GM21723 (cell line): ENCODE results near the gene SECISBP2.

Source experiments
- ATAC-seq: cut with Tn5 transposase; IDR thresholded peaks from one replicate; pipeline ENCODE4 v1.9.1; 2021; ENCODE audit warnings: mild to moderate bottlenecking, moderate library complexity; ENCODE audit not compliant: unreplicated experiment

The SECISBP2 gene

GRCh38 chr9:89400403-89401116 lies 82.3 kb downstream of the SECISBP2 start:
- peak; percentile 76 for ATAC-seq

GRCh38 chr9:89402695-89403427 lies 84.6 kb downstream of the SECISBP2 start:
- no peak for ATAC-seq

GRCh38 chr9:89404074-89404473 lies 85.8 kb downstream of the SECISBP2 start:
- ATAC-seq: no peak

GRCh38 chr9:89405826-89406225 lies 87.5 kb downstream of the SECISBP2 start:
- ATAC-seq: peak; percentile 53

- no peak for ATAC-seq
Observed at GRCh38 chr9:89407070-89407469, 88.8 kb downstream of the SECISBP2 start.

GRCh38 chr9:89408628-89409101 lies 90.4 kb downstream of the SECISBP2 start:
- no peak for ATAC-seq
